Inferior parietal cortex (tissue), 1 donor: ENCODE results near the gene DNAJC27.

Source experiments
- DNase-seq: peaks from one replicate; pipeline ENCODE4 v3.0.0-alpha.2; 2016; ENCODE audit errors: extremely low spot score

Gene DNAJC27

DNA sequence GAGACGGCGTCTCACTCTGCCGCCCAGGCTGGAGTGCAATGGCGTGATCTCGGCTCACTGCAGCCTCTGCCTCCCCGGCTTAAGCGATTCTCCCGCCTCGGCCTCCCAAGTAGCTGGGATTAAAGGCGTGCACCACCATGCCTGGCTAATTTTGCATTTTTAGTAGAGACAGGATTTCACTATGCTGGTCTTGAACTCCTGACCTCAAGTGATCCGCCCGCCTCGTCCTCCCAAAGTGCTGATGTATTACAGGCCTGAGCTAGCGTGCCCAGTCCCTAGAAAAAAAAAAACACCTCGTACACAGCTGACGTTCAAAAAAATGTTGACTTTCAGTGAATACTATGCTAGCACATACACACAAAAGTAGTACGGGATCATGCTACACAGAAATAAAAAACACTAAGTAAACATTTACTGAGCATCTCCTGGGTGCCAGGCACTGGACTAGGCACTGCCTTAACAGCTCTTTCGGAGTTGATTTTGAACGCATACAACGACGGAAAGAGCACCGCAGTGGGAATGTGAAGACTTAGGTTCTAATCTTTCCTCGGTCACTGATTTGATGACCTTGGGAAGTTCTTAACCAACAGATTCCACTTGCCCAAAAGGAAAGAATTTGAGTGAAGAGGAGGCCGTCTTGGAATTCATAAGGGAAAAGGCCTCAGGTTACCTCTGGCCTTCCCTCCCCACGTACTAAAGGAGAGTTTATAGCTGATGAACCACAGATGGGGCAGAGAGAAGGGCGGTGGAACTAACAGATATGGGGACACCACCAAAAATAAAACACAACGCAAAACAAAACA lies 1.1 kb downstream of the DNAJC27 start:
- peak; percentile 56 for DNase-seq

DNA sequence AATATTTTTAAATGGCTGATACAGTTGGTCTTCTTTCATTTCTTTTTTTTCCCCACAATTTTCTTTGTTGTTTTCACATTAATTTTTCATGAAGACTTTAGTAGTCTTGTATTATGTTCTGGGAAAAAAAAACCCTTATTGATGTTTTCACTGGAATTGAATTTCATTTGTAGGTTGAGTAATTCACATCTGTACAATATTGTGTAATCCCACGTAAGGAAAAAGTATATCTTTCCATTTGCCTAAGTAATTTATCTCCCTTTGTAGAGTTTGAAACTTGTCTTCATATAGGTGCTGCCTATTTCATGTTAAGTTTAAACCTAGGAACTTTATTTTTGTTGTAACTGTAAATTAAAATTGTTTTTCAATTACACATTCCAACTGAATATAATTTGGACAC lies 2.0 kb downstream of the DNAJC27 start:
- DNase-seq, result no peak

DNA sequence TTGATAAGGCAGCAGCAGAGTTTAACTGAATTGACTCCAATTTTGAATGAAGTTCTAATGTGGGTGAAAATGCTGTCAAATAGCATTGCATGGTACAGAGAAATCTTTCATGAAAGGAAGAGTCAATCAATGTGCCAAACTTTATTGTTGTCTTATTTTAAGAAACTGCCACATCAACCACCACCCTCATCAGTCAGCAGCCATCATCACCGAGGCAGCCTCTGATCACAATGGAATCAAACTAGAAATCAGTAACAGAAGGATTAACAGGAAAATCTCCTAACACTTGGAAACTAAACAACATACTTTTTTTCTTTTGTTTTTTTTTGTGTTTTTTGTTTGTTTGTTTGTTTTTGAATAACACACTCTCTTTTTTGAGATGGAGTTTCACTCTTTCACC lies 9.9 kb downstream of the DNAJC27 start:
- no peak for DNase-seq

DNA sequence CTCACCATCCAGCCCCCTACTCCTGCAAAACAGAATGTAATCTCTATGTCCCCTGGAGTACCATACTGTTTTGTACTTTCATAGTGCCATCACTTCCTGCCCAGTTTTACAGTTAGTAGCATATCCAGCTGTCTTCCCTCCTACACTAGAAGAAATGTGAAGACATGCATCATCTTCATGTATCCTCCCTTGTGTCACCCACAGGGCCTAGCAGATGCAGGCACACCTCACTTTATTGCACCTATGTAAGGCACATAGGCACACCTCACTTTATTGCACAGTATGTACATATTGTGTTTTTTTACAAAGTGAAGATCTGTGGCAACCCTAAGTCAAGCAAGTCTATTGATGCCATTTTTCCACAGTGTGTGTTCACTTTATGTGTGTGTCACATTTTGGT lies 12.0 kb downstream of the DNAJC27 start:
- no peak for DNase-seq

DNA sequence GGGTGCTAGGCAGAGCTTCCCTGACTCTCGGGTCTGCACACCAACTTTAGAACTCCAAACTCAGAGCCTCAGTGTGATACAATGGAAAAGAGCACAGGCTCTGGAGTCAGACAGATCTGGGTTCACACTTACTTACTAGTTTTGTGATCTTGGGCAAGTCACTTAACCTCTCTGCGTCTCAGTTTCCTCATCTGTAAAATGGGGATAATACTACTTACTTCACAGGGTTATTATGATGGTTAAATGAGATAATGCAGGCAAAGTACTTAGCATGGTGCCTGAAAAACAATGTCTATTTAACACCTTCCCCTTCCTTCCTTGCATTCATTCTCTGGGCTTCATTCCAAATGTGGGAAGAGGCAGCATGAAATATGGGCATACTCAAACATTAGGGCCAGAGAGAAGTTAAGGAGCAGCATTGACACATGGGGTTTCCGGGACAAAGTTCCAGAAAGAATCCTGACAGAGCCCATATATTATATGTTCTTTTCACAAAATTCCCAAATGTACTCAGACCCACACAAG lies 13.3 kb downstream of the DNAJC27 start:
- no peak for DNase-seq

DNA sequence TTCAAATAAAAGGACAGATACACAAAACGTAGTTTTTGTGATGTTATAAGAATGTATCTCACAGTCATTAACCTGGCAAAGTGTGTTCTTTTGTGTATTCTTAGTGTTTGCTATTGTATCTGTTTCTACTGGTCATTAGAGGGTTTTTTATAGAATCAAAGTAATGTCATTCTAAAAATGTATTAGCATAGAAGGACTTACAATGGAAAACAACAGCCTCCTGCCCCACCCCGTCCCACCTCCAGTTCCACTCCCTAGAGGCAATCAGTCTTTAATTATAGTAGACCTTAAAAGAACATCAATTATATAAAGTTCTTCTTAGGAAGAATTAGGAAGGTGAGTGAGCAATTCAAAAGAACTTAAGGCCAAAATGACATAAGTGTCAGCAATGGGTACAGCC lies 13.8 kb downstream of the DNAJC27 start:
- no peak for DNase-seq

DNA sequence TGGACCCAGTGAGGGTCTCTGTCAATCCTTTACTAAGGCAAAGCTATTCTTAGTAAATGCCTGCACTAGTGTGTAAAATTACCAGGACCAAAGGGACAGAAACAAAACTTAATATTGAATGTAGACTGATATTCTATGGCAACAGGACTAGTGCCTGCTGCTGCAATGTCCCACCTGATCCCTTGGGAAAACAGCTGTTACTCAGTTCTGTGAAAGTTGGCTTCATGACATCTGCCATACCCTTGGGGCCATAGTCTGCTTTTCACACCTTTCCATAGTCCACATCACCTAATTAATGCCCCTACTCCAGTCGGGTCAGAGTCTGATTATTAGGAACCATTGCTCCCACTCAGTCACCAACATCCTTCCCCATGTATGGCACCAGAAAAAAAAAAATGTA lies 14.5 kb downstream of the DNAJC27 start:
- no peak for DNase-seq

DNA sequence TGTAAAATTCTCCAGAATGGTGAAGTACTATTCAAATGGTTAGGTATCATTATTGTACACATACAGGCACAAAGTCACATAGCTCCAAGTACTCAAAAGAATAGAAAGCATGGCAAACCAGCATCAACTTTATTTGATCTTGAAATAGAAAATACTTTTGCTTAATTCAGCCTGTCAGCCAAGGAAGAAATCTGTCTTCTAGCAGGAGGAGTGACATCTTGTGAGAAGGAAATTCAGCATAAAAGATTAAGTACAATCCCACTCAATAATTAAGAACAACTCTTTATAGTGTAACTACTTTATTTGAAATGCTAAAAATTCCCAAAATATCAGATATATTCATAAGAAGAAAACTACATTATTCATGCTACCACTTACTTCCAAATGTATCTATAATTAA lies 15.8 kb downstream of the DNAJC27 start:
- DNase-seq, result no peak

DNA sequence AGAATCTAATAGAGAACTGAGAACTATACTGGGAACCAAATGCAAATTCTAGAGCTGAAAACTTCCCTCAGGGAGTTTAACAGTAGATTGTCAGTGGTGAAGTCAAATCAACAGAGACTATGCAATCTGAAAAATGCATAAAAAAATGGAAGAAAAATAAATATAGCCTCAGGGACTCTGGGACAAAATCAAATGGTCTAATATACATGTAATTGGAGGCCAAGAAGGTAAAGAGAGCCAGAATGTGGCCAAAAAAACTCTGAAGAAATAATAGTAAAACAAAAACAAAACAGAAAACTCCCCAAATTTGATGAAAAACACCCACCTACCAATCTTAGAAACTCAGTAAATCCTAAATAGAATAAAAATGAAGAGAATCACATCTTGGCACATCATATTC lies 16.5 kb downstream of the DNAJC27 start:
- DNase-seq, result no peak

DNA sequence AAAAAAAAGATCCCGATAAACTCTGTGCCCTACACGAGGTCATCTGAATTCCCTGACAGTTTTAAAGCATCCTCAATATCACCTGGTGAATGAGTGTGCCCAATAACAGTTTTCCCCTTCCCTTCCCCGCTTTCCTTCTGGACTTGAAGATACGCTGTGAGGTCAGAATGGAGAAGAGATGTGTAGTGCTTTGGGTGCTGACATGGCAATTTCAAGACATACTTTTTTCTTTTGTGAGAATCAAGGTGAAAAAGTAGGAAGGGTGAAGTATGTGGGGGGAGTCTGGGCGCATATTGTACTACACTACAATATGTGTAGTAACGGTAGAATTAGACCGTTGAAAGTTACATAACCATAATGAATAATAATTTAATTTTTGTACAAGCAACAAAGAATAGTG lies 21.7 kb downstream of the DNAJC27 start:
- DNase-seq, result no peak

DNA sequence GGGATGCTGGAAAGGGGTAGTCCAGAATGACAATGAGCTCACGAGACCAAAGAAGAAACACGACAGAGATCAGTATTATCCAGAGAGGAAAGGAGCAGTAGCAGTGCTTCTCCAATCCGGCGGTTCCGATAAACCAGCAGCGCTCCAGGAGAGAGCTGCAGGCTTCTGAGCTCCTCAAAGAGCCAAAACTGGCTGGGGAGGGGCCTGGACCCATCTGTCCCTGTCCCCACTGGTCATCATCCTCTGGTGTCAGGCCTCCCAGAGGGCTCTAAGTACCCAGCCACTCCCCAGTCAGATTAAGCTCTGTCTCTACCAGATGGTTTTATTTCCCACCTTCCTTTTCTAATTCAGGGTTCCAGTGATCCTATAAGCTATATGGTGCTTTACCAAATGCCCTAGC lies 23.2 kb downstream of the DNAJC27 start:
- no peak for DNase-seq

DNA sequence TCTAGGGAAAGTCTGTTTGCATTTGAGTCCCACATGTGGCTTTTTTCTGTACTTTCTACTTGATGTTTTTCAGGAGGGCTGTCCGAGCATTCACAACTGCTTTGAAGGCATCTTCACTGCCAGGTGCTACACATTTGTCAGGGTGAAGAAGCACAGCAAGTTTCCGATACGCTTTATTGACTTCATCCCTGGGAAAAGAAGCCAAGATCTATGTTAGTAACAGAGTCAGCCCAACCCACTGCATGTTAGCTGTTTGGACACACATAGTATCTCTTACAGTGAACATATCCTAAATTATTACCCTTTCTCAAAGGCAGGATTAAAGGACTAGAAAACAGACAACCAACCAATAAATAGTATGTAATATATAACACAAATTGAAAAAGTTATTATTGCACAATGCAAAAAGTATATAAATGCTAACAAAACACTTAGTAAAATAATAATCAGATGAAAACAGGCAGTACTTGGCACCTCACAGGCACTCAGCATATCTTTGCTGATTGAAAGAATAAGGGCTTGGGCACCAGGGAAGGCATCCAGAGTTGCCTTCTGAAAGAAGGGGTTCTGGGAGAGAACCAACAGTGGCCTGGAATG lies 24.1 kb downstream of the DNAJC27 start:
- DNase-seq, result no peak

DNA sequence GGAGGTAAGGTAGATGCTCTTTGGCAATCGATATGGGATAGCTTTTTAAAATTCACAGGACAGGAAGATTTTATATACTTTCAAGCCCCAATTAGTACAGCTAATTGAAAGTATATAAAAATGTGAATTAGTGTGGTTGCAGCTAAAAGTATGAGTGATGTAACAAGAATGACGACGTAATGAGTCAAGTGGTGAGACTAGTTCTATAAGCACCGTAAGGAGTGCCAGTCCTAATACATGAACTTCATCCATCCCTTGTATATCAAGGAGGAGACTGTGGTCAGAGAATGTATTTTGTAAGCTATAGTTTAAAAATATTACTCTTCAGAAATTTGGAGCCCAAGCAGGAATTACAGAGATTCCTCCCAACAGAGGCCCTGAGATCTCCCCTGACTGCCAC lies 25.8 kb downstream of the DNAJC27 start:
- no peak for DNase-seq

DNA sequence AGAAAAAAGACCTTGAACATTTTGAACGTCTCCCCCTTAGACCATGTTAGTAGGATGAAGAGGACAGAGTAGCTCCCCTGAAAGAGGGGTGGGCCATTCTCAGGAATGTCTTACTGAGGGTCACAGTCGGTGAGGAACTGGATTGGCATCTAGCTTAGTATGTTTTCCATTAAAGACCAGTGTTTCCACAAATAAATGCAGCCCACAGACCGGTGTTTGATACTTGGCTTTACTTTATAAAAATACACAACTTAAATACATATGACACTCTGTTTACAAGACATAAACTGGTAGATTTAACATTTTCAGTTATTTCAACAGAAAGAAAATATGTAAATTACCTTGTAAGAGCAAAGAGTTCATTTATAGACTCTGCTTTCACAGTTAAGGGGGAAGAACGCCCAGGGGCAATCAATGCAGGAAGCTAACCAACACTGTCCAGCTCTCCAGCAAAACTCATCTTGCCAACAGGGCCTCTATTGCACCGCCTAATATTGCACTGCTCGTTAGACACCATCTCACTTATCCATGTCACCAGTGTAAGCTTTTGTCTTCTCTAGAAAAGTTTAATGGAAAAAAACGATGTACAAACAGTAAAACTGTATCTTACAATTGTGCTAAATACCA lies 28.2 kb downstream of the DNAJC27 start:
- DNase-seq, result no peak

DNA sequence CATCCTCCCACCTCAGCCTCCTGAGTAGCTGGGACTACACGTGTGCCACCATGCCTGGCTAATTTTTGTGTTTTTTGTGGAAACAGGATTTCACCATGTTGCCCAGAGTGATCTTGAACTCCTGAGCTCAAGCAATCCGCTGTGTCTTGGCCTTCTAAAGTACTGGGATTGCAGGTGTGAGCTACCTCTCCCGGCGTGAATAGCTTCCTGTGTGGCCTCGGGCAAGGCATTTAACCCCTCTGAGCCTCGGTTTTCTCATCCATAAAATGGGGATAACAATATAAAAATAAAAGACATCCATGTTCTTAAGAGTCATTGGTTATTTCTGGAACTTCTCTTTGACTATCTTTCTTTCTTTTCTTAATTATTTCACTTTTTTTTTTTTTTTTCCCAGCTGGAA lies 32.4 kb downstream of the DNAJC27 start:
- no peak for DNase-seq

DNA sequence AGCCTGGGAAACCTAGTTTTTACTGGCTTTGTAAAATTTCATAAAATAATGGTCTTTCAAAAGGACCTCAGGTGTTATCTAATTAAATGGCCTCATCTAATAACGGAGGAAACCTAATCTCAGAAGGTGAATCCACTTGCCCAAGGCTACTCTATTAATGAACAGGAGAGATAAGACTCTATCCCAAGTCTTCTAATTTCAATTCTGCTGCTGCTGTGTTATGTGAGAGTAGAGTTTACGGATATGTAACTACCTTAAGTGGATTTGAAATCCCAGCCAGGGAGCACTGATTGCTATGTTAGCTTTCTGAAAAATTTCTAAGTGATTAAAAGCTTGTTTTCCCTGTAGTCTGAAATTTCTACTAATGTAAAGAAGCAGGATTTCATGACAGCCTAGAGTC lies 34.5 kb downstream of the DNAJC27 start:
- DNase-seq, result no peak

DNA sequence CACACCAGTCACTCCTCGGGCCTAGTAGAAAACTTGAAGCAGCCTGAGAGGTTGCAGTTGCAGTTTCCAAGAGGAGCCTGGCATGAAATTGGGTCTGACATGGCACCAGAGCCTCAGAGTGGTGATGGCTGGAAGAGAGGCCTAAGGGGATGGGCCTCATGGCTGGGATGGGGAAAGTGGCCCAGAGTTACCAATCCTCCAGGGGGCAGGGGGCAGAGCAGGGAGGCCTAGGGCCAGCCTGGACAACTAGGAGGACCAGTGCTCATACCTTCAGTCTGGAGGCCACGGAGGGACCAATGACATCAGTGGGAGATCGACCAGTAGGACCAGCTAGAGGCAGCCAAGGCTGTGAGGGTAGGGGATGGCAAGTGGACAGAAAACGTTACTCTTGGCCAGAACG lies 36.6 kb downstream of the DNAJC27 start:
- DNase-seq, result no peak

DNA sequence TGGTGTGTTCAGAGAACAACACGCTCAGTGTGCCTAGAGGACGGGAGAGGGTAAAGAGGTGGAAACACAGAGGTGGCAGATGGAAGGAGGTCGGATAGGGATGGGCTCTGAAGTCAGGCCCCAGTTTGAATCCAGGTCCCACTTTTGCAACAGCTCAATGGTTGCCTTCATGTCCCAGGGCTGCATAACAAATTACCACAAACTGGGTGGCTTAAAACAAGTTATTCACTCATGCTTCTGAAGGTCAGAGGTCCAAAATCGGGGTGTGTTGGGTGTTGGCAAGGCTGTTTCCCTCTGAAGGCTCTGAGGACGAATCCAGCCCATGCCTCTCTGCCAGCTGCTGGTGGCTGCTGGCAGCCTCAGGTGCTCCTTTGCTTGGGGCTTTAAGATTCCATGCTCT lies 39.0 kb downstream of the DNAJC27 start:
- no peak for DNase-seq

DNA sequence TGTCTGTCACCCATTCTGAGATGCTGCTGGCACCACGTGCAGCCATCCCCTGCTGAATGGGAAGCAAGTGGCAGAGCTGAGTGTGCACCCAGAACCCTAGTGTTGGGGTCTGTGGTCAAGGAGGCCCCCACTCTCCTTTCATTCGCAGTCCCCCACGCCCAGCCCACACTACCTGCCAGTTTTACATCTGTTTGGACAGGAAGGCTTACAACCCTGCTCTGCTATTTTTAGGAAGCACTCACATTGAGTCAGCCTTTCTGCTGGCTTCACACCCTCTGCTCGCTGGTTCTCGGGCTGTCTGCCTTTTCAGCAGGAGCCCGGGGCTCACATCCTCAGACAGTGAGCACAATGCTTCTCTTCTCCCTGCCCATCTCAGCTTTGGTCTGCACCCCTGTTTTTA lies 41.0 kb downstream of the DNAJC27 start:
- DNase-seq, result no peak

DNA sequence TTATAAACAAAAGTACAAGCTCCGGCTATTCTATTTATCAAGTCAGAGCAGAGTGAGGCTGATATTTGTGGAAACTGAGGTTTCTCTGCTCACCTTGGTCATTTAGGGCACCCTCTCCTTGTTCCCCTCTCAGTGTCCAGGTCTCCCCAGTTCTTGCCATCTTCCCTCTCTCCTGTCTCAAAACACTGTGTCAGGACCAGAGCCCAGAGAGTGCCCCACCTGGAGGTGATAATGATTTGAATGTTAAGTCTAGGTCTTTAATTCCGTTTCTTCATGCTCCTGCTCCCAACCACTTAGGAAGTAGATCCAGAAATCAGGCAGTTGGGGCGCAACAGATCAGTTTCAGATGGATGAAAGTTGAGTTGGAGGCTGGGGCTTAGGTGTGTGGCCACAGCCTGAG lies 42.5 kb downstream of the DNAJC27 start:
- DNase-seq, result no peak

DNA sequence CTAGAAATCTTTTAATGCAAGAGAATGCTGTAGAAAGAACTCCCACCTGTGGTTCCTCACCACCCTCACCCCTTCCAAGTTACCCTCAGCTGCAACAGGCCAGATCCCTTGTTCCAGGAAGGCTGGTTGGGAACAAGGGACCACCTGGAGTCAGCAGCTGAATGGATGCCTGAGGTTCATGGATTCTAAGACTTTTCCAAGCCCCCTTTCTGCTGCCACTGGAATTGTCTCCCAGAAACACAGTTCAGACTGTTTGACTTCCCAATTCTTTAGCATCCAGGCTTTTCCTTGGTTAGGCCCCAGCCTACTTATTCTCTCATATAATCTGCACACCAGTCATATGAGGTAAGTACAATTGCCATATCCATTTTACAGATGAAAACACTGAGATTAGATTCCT lies 43.7 kb downstream of the DNAJC27 start:
- no peak for DNase-seq

DNA sequence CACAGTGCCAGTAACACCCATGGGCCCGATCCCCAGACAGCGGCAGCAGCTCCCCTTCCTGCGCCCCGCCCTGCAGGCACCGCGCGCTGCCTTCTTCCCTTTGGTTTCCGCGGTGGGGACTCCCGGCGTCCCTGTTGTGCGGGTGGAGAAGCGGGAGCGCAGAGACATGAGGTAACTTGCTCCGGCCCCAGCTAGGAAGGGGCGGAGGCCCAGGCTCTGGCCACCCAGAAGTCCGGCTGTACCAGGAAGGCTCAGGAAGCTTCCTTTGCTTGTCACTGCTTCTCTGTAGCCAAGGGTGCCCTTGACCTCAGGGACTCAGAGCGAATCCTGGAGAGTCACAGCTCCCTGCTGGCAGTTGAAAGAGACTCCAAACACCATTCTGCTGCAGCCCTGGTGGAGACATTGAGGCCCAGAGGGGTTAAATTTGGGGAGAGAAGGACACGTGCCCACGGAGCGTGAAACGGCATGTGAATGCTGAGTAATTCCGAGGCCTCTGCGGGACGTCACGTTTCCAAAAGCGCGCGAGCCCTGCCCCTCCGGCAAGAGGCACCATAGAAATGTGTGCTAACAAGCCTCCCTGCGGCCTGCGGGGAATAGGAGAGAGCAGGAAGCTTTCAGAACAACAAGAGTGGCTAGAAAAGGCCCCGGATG lies 45.0 kb downstream of the DNAJC27 start:
- no peak for DNase-seq

DNA sequence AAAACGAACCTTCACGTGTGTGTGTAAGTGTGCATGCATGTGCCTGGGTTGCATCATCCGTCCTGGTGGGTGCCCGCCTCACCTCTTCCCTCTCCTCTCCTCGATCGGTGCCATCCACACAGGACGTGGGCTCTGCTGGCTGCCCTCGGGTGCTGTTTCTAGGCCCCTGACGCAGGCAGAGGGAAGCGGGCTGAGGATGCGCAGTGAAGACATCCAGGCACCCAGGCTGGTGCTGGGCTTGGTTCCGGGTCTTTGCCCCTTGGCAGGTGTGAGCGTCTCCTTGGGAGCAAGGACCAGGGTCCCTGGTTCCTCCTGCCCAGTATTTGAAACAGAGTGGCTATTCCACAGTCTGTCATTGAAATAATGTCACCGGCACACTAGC lies 45.5 kb downstream of the DNAJC27 start:
- no peak for DNase-seq
